DOHH2 (cell line): ENCODE results near the gene ZNF587.

ENCODE experiments used
- EZH2phosphoT487 ChIP-seq: fragments of 200-600 bp; sonication (generic); IDR thresholded peaks from 2 replicates; pipeline ENCODE4 v1.6.1; 2017; ENCODE audit warnings: borderline replicate concordance, mild to moderate bottlenecking, antibody characterized with exemption, low read length, moderate library complexity, mixed read lengths
- TF ChIP-seq, protein P1 (sequence below): fragments of 200-600 bp; sonication (generic); IDR thresholded peaks from one replicate; pipeline ENCODE4 v1.5.1; 2014; ENCODE audit warnings: antibody characterized with exemption, mild to moderate bottlenecking, low read depth, low read length; ENCODE audit not compliant: poor library complexity, severe bottlenecking

DNA sequence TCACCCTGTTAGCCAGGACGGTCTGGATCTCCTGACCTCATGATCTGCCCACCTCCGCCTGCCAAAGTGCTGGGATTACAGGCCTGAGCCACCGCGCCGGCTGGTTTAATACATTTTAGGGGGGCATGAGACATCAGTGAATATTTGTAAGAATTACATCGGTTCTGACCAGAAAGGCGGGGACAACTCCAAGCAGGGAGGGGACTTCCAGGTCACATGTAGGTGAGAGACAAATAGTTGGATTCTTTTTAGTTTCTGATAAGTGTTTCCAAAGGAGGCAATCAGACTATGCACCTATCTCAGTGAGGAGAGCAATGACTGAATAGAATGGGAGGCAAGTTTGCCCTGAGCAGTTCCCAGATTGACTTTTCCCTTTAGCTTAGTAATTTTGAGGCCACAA is 31.3 kb upstream of the ZNF587 start:
- TF ChIP-seq, protein P1, sequence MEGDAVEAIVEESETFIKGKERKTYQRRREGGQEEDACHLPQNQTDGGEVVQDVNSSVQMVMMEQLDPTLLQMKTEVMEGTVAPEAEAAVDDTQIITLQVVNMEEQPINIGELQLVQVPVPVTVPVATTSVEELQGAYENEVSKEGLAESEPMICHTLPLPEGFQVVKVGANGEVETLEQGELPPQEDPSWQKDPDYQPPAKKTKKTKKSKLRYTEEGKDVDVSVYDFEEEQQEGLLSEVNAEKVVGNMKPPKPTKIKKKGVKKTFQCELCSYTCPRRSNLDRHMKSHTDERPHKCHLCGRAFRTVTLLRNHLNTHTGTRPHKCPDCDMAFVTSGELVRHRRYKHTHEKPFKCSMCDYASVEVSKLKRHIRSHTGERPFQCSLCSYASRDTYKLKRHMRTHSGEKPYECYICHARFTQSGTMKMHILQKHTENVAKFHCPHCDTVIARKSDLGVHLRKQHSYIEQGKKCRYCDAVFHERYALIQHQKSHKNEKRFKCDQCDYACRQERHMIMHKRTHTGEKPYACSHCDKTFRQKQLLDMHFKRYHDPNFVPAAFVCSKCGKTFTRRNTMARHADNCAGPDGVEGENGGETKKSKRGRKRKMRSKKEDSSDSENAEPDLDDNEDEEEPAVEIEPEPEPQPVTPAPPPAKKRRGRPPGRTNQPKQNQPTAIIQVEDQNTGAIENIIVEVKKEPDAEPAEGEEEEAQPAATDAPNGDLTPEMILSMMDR = no peak
- TF ChIP-seq EZH2phosphoT487 = no peak
